Caco-2 (cell line): ENCODE results near the gene PIGR. TPM values are rescaled to one million over a fixed set of nuclear protein-coding genes. Genes with fewer than 3 reads are reported as not detected.

Experiments
- BruUV-seq: library from RNA; stranded (reverse); fragments of 400-500 nt; replicated peaks from 2 replicates; lab custom pipeline; 2021; lab: Mats Ljungman, UMichigan
- CTCF ChIA-PET: fragments of 300-600 bp; sonication (Branson Sonifier 250); formaldehyde crosslinking; loops from one replicate; lab custom pipeline; 2022; ENCODE audit warnings: antibody characterized with exemption; lab: Charles Lee
- POLR2A ChIA-PET: fragments of 300-600 bp; sonication (Branson Sonifier 250); formaldehyde crosslinking; loops from one replicate; lab custom pipeline; 2022; ENCODE audit warnings: antibody characterized with exemption; lab: Charles Lee
- DNase-seq, 2 experiments: peaks; one replicate each; pipeline versions ENCODE4 v3.0.0 to v3.0.0-alpha.2; 2020 to 2022
- H3K27me3 ChIP-seq: replicated peaks from 2 replicates; pipeline ENCODE4 v1.6.0; 2011; ENCODE audit warnings: low read length; ENCODE audit not compliant: control insufficient read depth, insufficient read depth
- H3K36me3 ChIP-seq: 2 replicates; pipeline ENCODE4 v1.5.1; 2011; ENCODE audit warnings: low read length; ENCODE audit not compliant: control insufficient read depth, insufficient read depth
- H3K4me1 ChIP-seq: fragments of 250-450 bp; sonication (Bioruptor Pico); 2 replicates; pipeline ENCODE4 v1.5.1; 2020; ENCODE audit warnings: mild to moderate bottlenecking
- H3K4me3 ChIP-seq: 2 replicates; pipeline ENCODE4 v1.5.1; 2011; ENCODE audit warnings: low read depth, mild to moderate bottlenecking, control low read depth, low read length
- H3K9me3 ChIP-seq: fragments of 250-450 bp; sonication (Bioruptor Pico); 2 replicates; pipeline ENCODE4 v1.5.1; 2020; ENCODE audit warnings: mild to moderate bottlenecking, moderate library complexity
- H3K27ac Mint-ChIP-seq: one replicate; pipeline ENCODE4 v1.8.0; 2022; ENCODE audit warnings: mixed read lengths; ENCODE audit not compliant: unreplicated experiment
- H3K27me3 Mint-ChIP-seq: one replicate; pipeline ENCODE4 v1.8.0; 2022; ENCODE audit warnings: mixed read lengths; ENCODE audit not compliant: insufficient read depth, unreplicated experiment
- H3K36me3 Mint-ChIP-seq: one replicate; pipeline ENCODE4 v1.8.0; 2022; ENCODE audit warnings: mild to moderate bottlenecking, mixed read lengths; ENCODE audit not compliant: insufficient read depth, unreplicated experiment
- H3K4me1 Mint-ChIP-seq: one replicate; pipeline ENCODE4 v1.8.0; 2022; ENCODE audit warnings: low read depth, mixed read lengths; ENCODE audit not compliant: unreplicated experiment
- H3K4me3 Mint-ChIP-seq: one replicate; pipeline ENCODE4 v1.8.0; 2022; ENCODE audit warnings: mild to moderate bottlenecking, moderate library complexity, mixed read lengths; ENCODE audit not compliant: unreplicated experiment
- H3K9me3 Mint-ChIP-seq: one replicate; pipeline ENCODE4 v1.8.0; 2022; ENCODE audit warnings: mixed read lengths; ENCODE audit not compliant: unreplicated experiment
- CTCF ChIP-seq, 2 experiments: fragments of 200-600 bp in 1 of 2; IDR thresholded peaks; 1 replicate in 1 of 2; 2 replicates in 1 of 2; pipeline versions ENCODE4 v1.5.1 to v1.8.0; 2011 to 2022; ENCODE audit warnings: antibody characterized with exemption in 1 of 2, control low read depth in 1 of 2, inconsistent platforms in 1 of 2, low read depth in 1 of 2, low read length in 1 of 2, mild to moderate bottlenecking in 1 of 2, moderate library complexity in 1 of 2; ENCODE audit not compliant: insufficient read depth in 1 of 2, severe bottlenecking in 1 of 2, unreplicated experiment in 1 of 2
- intact Hi-C: fragments of 100-400 bp; cut with micrococcal nuclease; formaldehyde crosslinking; loops from one replicate; pipeline ENCODE4 v1.10.0; 2022; ENCODE audit not compliant: unreplicated experiment
- total RNA-seq: library from RNA; stranded (reverse); gene quantifications from 2 replicates; pipeline ENCODE4 v1.2.3, GENCODE V29; 2022

Gene PIGR
- total RNA-seq, 1 experiment from 2014 or later, result not detected

- no TSS peak for BruUV-seq
- Mint-ChIP-seq H3K27ac (no peak overlapping the region), H3K36me3 (no peaks in the 10 kb centered on the region), H3K4me1 (no peaks in the 10 kb centered on the region), H3K9me3 (no peaks in the 10 kb centered on the region), H3K27me3 (no peaks in the 10 kb centered on the region), H3K4me3 (no peak overlapping the region)
- Histone ChIP-seq H3K4me1 (peaks cover 16% of the 10 kb centered on the region), H3K9me3 (no peaks in the 10 kb centered on the region), H3K4me3 (no peak overlapping the region), H3K36me3 (no peaks in the 10 kb centered on the region), H3K27me3 (no peaks in the 10 kb centered on the region)
- TF ChIP-seq CTCF (IDR thresholded peaks at IDR 0.05; ENCODE audit: insufficient read depth in 1 of 2, low read depth in 1 of 2, low read length in 1 of 2, severe bottlenecking in 1 of 2, unreplicated experiment in 1 of 2), result no peak
- DNase-seq, result peak in 1 of 2 experiments; percentile 64
- ChIA-PET POLR2A (no interaction called here), CTCF (interaction anchor here (0.5 to 1.8 kb wide), 3 partner anchors 10 to 29 kb away, joined by 3 read pairs; no protein-coding TSS in a partner anchor)
- intact Hi-C loops, result no loop called here
Measured at GRCh38 chr1:206941766-206942418, 4.4 kb downstream of the PIGR start.

- no peaks in the 10 kb centered on the region for H3K27me3 Mint-ChIP-seq
- H3K4me1 Mint-ChIP-seq, result no peaks in the 10 kb centered on the region
- peaks cover 16% of the 10 kb centered on the region for H3K4me1 ChIP-seq
- H3K36me3 ChIP-seq, result no peaks in the 10 kb centered on the region
- no peaks in the 10 kb centered on the region for H3K9me3 Mint-ChIP-seq
- H3K9me3 ChIP-seq, result no peaks in the 10 kb centered on the region
- CTCF ChIA-PET, result no interaction called here
- no TSS peak for BruUV-seq
- POLR2A ChIA-PET, result no interaction called here
- no peak for TF ChIP-seq CTCF (IDR thresholded peaks at IDR 0.05; ENCODE audit: insufficient read depth in 1 of 2, low read depth in 1 of 2, low read length in 1 of 2, severe bottlenecking in 1 of 2, unreplicated experiment in 1 of 2)
- H3K27ac Mint-ChIP-seq, result no peak overlapping the region
- no peak for DNase-seq
- intact Hi-C loops, result no loop called here
- H3K36me3 Mint-ChIP-seq, result no peaks in the 10 kb centered on the region
- H3K4me3 Mint-ChIP-seq, result no peak overlapping the region
- H3K4me3 ChIP-seq, result no peak overlapping the region
- H3K27me3 ChIP-seq, result no peaks in the 10 kb centered on the region
Measured at GRCh38 chr1:206940588-206940936, 5.7 kb downstream of the PIGR start.

- ChIA-PET CTCF (no interaction called here), POLR2A (no interaction called here)
- no peaks in the 10 kb centered on the region for H3K36me3 ChIP-seq
- H3K27me3 Mint-ChIP-seq, result no peaks in the 10 kb centered on the region
- no TSS peak for BruUV-seq
- H3K27me3 ChIP-seq, result no peaks in the 10 kb centered on the region
- H3K4me1 ChIP-seq, result peaks cover 16% of the 10 kb centered on the region
- H3K4me1 Mint-ChIP-seq, result no peaks in the 10 kb centered on the region
- TF ChIP-seq CTCF (IDR thresholded peaks at IDR 0.05; ENCODE audit: insufficient read depth in 1 of 2, low read depth in 1 of 2, low read length in 1 of 2, severe bottlenecking in 1 of 2, unreplicated experiment in 1 of 2), result no peak
- no peak overlapping the region for H3K4me3 Mint-ChIP-seq
- DNase-seq, result no peak
- H3K36me3 Mint-ChIP-seq, result no peaks in the 10 kb centered on the region
- no peak overlapping the region for H3K27ac Mint-ChIP-seq
- intact Hi-C loops, result loop anchor here (5.0 kb wide), 1 partner anchor 137 kb away; no protein-coding TSS in a partner anchor
- H3K4me3 ChIP-seq, result no peak overlapping the region
- H3K9me3 ChIP-seq, result no peaks in the 10 kb centered on the region
- H3K9me3 Mint-ChIP-seq, result no peaks in the 10 kb centered on the region
Measured at GRCh38 chr1:206939841-206940587, 6.3 kb downstream of the PIGR start.
